Erythroblast (primary cell): Measurements from ENCODE around the gene DHDH.

Experiments
- GATA1 ChIP-seq: IDR thresholded peaks from 2 replicates; pipeline ENCODE4 v1.6.1; 2011; ENCODE audit warnings: low read depth, mild to moderate bottlenecking, control low read depth, low read length, moderate library complexity
- POLR2A ChIP-seq: IDR thresholded peaks from 2 replicates; pipeline ENCODE4 v1.6.1; 2011; ENCODE audit warnings: mild to moderate bottlenecking, low read length

DNA sequence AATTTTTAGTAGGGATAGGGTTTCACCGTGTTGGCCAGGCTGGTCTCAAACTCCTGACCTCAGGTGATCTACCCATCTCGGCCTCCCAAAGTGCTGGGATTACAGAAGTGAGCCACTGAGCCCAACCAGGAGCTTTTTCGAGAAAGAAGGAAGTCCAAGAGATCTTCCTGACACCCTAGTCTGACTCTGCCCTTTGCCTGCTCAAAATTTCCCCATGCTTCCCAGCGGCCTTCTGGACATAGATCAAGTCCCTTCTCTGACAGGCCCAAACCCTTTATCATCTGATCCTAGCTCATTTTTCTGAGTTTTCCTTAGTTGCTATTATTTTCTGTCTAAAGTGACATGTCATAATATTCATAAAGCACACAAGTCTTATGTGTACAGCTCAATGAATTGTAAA, 19.6 kb downstream of the DHDH start:
- no peak for TF ChIP-seq POLR2A
- TF ChIP-seq GATA1 = no peak
